ENCODE measurements around the gene SPG11.

DNA sequence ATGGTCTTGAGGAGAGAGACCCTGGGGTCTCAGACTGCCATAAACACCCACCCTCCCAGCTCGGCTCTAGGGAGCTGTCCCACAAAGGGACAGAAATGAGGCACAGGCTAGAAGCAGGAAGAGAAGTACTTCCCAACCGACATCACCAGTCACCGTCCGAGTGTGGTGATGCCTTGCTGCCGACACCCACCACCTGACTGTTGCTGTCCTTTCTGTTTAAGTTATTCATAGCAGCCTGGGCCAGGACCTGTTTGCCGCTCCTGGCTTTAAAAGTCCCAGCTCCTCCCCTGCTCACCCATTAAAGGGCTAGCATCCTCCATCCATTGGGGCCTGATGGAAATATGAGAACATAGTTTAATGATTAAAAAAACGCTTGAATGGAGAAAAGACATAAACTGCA is 13.2 kb upstream of the SPG11 start:
- TF ChIP-seq, protein P1, sequence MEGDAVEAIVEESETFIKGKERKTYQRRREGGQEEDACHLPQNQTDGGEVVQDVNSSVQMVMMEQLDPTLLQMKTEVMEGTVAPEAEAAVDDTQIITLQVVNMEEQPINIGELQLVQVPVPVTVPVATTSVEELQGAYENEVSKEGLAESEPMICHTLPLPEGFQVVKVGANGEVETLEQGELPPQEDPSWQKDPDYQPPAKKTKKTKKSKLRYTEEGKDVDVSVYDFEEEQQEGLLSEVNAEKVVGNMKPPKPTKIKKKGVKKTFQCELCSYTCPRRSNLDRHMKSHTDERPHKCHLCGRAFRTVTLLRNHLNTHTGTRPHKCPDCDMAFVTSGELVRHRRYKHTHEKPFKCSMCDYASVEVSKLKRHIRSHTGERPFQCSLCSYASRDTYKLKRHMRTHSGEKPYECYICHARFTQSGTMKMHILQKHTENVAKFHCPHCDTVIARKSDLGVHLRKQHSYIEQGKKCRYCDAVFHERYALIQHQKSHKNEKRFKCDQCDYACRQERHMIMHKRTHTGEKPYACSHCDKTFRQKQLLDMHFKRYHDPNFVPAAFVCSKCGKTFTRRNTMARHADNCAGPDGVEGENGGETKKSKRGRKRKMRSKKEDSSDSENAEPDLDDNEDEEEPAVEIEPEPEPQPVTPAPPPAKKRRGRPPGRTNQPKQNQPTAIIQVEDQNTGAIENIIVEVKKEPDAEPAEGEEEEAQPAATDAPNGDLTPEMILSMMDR (IDR thresholded peaks at IDR 0.05) = no peak
- TF ChIP-seq POLR2A (IDR thresholded peaks at IDR 0.05) (no peak), POLR2AphosphoS5 (IDR thresholded peaks at IDR 0.05) (no peak), EP300 (IDR thresholded peaks at IDR 0.05) (no peak)
